ENCODE measurements around the gene SLC35E4.
"Not testable (repeated sequence)": the region's sequence is repeated elsewhere in the genome, so short reads cannot be mapped to it uniquely, and the experiment has no call there.

DNA sequence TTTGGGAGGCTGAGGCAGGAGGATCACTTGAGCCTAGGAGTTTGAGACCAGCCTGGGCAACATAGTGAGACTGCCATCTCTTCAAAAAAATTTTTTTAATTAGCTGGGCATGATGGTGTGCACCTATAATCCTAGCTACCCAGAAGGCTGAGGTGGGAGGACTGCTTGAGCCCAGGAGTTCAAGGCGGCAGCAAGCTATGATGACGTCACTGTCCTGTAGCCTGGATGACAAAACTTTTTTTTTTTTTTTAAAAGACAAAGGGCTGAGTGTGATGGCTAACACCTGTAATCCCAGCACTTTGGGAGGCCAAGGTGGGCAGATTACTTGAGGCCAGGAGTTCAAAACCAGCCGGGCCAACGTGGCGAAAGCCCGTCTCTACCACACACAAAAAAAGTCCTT lies 15.7 kb upstream of the SLC35E4 start:
- TF ChIP-seq POLR2A (IDR thresholded peaks at IDR 0.05) = not testable (repeated sequence)
- TF ChIP-seq, protein P1, sequence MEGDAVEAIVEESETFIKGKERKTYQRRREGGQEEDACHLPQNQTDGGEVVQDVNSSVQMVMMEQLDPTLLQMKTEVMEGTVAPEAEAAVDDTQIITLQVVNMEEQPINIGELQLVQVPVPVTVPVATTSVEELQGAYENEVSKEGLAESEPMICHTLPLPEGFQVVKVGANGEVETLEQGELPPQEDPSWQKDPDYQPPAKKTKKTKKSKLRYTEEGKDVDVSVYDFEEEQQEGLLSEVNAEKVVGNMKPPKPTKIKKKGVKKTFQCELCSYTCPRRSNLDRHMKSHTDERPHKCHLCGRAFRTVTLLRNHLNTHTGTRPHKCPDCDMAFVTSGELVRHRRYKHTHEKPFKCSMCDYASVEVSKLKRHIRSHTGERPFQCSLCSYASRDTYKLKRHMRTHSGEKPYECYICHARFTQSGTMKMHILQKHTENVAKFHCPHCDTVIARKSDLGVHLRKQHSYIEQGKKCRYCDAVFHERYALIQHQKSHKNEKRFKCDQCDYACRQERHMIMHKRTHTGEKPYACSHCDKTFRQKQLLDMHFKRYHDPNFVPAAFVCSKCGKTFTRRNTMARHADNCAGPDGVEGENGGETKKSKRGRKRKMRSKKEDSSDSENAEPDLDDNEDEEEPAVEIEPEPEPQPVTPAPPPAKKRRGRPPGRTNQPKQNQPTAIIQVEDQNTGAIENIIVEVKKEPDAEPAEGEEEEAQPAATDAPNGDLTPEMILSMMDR (IDR thresholded peaks at IDR 0.05) = not testable (repeated sequence)
